Measurements from ENCODE around the gene GZF1.
"Not testable (repeated sequence)": the region's sequence is repeated elsewhere in the genome, so short reads cannot be mapped to it uniquely, and the experiment has no call there.

GZF1 gene

DNA sequence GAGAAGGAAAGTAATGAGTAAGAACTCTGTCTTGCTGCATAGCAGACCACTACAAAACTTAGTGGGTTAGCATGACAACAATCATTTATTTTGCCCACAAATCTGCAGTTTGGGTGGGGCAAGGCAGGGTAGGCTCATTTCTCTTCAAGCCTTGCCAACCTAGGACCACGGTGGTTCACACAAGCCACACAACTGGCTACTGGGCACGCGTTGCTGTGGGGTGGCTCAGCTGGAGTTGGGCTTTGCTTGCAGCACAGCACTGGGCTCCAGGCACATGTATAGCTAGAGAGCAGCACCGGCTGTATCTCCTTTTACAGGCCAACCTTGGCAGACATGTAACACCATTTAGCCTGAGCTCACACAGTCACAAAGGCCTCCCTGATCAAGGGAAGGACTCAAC, 16.0 kb upstream of the GZF1 start:
- DNase-seq (ENCODE audit: low read depth): no peak

DNA sequence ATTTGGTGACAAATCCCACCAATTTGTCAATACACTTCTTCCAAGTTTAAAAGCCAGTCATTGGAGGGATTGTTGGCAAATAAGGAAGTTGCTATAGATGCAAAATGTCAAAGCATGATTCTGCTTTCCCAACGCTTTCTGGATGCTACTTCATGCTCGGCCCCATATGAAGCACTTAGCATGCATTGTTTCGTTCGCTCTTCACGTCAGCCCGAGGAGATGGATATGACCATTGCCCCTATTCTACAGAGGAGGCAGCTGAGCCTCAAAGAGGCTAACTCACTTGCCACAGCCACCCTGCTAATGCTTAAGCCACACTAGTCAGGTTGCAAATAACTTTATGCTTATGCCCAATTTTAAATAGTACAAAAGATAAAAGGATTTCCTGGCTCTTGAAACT, 14.2 kb upstream of the GZF1 start:
- DNase-seq (ENCODE audit: low read depth): no peak

GRCh38 chr20:23348510-23348909, 13.5 kb upstream of the GZF1 start:
- not testable (repeated sequence) for DNase-seq (ENCODE audit: low read depth)

- DNase-seq (ENCODE audit: low read depth): no peak
Observed at GRCh38 chr20:23349338-23350195, 12.4 kb upstream of the GZF1 start.

- DNase-seq (ENCODE audit: low read depth): peak; percentile 98
Observed at GRCh38 chr20:23350196-23350903, 11.6 kb upstream of the GZF1 start, which contains the start of gene NXT1. NXT1 (plus strand) TSS chr20:23350791; CDS start chr20:23354042, 3,251 bp downstream.

GRCh38 chr20:23350904-23351838, 10.8 kb upstream of the GZF1 start:
- no peak for DNase-seq (ENCODE audit: low read depth)

DNA sequence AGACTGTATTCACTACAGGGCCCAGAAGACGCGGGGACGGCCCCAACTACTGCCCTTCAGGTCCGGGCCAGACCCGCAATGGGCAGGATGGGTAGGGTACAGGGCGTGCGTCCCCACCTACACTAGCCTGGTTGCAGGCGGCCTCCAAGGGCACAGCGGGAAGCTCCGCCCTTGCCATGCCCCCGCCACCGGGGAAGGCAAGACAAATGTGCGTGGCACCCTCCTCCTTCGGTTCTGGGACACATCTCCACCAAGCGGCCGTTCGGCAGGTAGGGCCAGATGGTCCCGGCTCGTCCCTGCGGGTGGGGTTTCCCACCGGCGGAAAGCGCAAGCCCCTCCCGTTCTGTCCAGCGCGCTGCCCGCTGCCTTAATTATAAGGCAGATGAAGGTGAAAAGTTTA, 5.8 kb upstream of the GZF1 start:
- no peak for DNase-seq (ENCODE audit: low read depth)

GRCh38 chr20:23357767-23358562, 4.0 kb upstream of the GZF1 start:
- DNase-seq (ENCODE audit: low read depth): peak; percentile 100

DNA sequence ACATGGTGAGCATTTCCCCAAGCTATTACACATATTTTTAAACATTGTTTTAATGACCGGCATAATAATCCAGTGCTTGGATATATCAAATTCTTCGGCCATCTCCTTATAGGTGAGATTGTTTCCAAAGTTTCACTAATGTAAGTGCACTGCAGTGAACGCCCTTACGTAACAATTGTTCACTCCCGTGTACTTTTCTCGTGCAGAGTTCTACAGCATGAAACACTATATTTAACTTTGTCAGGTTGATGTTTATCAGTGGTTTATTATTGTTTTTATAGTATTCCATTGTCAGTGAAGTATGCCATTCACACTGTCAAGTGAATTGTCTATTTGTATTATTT, 3.4 kb upstream of the GZF1 start:
- DNase-seq (ENCODE audit: low read depth): no peak

DNA sequence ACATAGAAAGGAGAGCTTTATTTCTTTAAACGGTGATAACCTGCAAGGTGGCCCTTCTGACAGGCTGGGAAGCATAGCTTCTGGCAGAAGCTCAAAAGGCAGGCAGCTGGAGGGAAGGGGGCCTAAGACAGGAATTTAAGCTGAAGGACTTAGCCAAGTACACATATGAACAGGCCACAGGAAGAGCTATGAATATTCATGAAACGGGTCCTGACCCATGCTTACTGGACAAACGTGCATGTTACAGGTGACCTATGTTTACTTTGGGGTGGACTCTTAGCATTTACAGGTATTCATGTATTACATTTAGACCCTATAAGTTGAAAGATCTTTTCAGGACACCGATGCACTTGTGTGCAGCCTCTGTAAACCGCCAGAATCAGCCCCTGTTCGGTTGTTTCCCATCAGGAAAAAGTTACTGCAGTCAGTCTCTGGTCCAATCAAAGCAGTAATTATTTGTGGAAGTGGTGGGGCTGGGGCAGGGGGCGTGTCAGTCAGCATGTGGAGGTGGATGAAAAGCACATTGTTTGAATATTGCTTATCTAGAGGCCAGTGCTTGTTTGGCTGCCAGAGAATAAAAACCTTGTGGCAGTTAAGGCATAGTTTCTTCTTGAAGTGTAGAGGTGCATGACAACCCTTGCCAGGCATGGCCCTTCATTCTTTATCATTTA, 2.9 kb upstream of the GZF1 start:
- DNase-seq (ENCODE audit: low read depth): no peak

GRCh38 chr20:23360531-23360930, 1.5 kb upstream of the GZF1 start:
- no peak for DNase-seq (ENCODE audit: low read depth)

DNA sequence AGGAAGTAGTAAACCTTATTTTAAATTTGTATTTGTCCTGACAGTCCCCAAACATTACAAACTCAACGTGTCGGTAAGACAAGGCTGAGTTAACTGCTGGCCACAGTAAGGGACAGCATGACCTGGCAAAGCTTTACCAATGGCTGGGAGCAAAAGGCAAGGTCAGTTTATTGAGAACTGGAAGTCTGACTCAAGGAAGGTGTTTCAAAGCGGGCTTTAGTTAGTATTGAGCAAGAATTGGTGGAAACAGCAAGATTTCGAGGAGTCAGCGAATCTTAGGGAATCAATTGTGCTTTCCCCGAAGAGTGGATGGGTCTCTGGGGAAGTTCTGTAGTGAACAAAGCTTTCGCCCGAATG, 885 bp upstream of the GZF1 start:
- DNase-seq (ENCODE audit: low read depth): peak; percentile 15

GRCh38 chr20:23362392-23363256, 642 bp downstream of the GZF1 start:
- peak; percentile 42 for DNase-seq (ENCODE audit: low read depth)

DNA sequence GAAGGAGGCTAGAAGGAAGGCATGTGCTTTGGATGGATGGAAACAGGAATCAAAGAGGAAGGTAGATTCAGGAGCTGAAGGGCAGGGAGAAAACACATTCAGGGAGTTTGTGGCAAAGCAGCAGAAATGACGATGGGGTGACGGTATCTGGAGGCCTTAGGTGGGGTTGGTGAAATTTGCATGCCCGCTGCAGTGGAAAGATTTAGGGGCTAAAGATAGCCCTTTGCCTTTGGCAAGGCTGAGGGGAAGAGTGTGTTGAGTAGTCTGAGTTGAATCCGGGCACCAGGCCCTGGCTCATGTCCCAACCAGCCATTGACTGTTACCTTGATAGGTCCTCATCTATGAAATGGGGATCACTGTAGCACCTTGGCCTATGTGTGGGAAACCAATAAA, 1.3 kb downstream of the GZF1 start:
- DNase-seq (ENCODE audit: low read depth): no peak

- DNase-seq (ENCODE audit: low read depth): no peak
Observed at GRCh38 chr20:23365390-23366165, 3.6 kb downstream of the GZF1 start.

DNA sequence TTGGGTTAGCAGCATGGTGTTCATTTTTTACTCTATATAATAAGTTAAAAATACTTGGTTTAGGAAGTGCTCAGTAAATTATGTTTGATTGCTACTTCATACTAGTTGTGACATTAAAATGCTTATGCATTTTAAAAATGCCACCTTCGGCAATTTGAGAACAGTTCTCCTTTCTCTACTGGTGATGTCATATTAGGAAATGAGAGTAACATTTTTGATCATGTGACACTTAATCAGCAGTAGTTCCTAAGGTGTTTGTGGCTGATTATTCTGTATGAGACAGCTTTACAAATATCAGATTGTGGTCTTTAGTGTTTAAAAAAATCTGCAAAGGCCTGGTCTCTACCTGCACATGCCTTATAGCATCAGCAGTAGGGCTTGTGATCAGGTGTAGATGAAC, 4.4 kb downstream of the GZF1 start:
- no peak for DNase-seq (ENCODE audit: low read depth)

DNA sequence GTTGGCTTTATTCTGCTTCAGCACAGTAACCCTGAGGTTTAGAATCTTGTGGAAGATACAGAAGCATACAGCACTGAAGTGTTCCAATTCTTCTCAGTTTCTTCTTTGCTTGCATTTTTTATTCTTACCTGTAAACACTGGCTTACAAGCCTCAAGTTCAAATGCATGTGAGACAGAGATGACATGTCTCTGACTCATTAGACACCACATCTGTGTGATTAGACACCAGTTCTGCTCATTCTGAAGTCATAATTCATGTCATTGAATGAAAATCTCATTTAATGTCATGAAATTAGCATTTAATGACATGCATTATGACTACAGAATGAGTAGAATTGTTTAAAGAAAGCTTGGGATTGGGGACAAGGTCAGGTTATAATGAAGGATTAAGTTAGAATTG, 5.8 kb downstream of the GZF1 start:
- no peak for DNase-seq (ENCODE audit: low read depth)

GRCh38 chr20:23368316-23369071, 6.5 kb downstream of the GZF1 start:
- peak; percentile 62 for DNase-seq (ENCODE audit: low read depth)

All from fibroblast of gingiva (primary cell).